GM18507 (cell line): ENCODE results near the gene PDZD8.

Experiments
- DNase-seq: peaks from one replicate; pipeline ENCODE4 v3.0.0; 2011; ENCODE audit warnings: low read depth; ENCODE audit not compliant: insufficient read length; ENCODE audit errors: extremely low spot score
- FAIRE-seq: peaks from 2 replicates; lab custom pipeline; 2011; peaks lifted over from hg19 to GRCh38; lab: Jason Lieb, UNC

Gene PDZD8

GRCh38 chr10:117264782-117265181 is 110.5 kb downstream of the PDZD8 start:
- no peak for DNase-seq
- no peak for FAIRE-seq

- DNase-seq (no peak), FAIRE-seq (no peak)
These were observed 112.3 kb downstream of the PDZD8 start for GRCh38 chr10:117262903-117263293.

- FAIRE-seq: no peak
These were observed 112.8 kb downstream of the PDZD8 start for GRCh38 chr10:117262291-117262902.

GRCh38 chr10:117261501-117261900 is 113.7 kb downstream of the PDZD8 start:
- FAIRE-seq: no peak
- DNase-seq: no peak

More at GRCh38 chr10:117262291-117262902, 112.8 kb downstream of the PDZD8 start:
- DNase-seq: no peak

GRCh38 chr10:117260084-117260483 is 115.2 kb downstream of the PDZD8 start:
- no peak for DNase-seq

GRCh38 chr10:117259279-117259678 is 116.0 kb downstream of the PDZD8 start:
- DNase-seq (no peak), FAIRE-seq (no peak)

More at GRCh38 chr10:117260084-117260483, 115.2 kb downstream of the PDZD8 start:
- no peak for FAIRE-seq

DNA sequence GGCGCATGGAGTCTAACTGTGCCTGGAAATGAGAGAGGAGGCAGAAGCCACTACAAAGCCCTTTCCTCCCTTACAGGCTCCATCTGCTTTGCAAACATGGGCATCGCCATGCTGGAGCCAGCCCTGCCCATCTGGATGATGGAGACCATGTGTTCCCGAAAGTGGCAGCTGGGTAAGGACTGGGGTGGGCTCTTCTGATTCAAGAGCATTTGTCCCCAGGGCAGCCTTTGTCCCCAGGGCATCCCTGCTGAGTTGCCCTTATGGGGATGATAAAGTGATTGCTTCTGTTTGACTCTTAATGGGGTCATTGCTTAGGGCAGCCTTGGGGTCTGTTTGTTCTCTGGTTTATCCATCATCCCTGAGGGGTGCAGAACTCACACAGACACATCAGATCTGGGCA is 117.5 kb downstream of the PDZD8 start:
- no peak for DNase-seq
- no peak for FAIRE-seq

DNA sequence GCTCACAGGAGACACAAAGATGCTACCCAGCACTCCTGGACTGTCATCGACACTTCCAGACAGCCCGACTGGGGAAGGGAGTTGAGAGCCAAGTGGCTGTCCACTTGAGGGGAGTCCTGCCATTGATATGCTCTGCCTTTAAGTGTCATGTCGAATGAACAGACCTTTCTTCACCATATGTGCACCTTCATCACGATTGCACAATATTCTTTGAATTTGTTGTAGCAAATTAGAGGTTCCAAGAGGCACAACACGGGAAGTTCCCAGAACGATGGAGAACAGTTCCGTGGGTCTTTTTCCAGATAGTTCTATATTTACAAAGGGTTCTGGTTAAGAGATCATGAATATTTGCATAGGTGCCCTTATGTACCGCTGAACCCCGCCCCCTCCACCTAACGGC is 118.3 kb downstream of the PDZD8 start:
- FAIRE-seq (no peak), DNase-seq (no peak)

GRCh38 chr10:117255835-117256460 is 119.3 kb downstream of the PDZD8 start:
- no peak for FAIRE-seq
- no peak for DNase-seq

DNA sequence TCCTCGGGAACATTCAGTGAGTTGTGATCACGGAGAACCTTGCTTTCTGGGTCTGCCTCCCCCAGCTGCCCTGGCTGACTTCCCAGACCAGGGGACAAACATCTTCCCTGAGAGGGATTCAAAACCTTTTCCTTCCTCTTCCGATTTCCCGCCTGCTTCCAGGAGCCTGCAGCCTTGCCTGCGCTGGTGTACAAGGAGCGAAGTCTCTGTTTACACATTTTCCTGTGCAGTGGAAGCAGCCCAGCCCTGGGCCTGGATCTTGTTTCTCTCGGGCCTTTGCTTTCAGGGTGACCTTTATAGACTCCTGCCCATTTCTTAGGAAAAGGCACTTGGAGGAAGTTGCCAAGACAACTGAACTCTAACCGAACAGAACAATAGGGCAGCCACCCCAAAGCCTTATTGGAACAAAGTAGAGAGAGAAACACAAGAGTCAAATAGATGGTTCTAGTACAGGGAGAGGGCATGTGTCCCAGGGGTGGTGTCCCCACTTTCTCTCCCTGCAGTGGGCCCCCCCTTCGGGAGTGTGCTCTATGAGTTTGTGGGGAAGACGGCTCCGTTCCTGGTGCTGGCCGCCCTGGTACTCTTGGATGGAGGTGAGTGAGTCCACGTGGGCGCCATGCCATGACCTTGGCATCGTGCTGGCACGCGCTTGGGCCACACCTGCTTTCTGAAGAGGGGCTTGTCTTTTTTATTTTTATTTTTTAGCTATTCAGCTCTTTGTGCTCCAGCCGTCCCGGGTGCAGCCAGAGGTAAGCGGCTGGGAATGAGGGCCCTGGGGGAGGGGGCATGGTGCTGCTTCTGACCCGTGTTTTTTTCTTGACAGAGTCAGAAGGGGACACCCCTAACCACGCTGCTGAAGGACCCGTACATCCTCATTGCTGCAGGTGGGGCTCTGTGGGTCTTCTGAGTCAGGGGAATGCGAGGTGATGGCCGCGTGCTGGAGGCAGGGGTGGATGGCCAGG is 120.2 kb downstream of the PDZD8 start:
- FAIRE-seq: no peak

DNA sequence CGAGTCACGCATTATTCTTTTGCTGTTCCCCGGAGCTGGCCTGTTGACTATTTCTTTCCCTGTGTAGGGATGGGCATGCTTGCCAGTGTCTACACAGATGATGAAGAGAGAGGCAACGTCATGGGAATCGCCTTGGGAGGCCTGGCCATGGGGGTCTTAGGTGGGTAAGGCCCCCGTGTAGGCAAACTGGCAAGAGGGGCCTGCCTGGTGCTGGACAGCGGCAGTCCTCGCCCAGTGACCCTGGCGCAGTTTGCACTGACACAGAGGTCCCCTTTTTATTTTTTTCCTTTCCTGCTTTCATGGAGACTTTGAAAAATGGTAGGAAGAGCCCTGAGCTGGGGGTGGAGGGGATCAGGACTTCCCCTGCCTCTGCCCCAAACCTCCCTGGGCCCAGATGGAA is 120.9 kb downstream of the PDZD8 start:
- FAIRE-seq: no peak
- DNase-seq: no peak

More for the DNA sequence above, 120.2 kb downstream of the PDZD8 start:
- no peak for DNase-seq

DNA sequence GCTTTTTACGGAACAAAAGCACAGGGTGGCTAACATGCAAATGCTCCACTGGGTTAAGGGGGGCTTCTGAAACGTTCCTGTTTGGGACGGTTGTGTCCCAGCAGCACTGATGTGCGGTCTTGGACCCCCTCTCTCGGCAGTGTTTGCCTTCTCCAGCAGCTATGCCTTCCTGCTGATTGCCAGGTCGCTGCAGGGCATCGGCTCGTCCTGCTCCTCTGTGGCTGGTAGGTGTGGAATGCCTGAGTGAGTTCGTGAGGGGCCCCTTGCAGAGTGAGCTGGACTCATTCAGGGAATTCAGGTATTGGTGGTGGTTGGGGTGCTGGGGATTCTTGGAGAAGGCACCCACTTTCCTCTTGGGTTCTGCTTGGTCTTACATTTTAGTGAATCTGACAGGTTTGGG is 121.3 kb downstream of the PDZD8 start:
- FAIRE-seq: no peak

DNA sequence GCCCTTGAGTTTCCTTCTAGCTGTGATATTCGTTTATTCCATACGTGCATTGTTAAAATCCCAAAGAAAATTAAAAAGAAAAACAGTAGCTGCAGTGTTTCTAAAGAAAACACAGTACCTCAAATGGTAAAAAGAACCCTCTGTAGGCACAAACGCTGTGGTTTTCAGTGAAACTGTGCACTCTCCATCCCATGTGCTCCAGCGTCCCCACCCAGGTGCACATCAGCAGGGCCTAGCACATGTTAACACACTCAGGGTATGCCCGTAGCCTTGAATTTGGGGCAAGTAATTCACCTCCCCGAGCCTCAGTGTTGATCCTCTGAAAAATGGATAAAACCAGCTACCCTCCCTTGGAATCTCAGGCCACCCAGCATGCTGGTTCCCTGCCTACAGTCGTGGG is 124.8 kb downstream of the PDZD8 start:
- FAIRE-seq: no peak
- no peak for DNase-seq

More for the DNA sequence above, 121.3 kb downstream of the PDZD8 start:
- no peak for DNase-seq

DNA sequence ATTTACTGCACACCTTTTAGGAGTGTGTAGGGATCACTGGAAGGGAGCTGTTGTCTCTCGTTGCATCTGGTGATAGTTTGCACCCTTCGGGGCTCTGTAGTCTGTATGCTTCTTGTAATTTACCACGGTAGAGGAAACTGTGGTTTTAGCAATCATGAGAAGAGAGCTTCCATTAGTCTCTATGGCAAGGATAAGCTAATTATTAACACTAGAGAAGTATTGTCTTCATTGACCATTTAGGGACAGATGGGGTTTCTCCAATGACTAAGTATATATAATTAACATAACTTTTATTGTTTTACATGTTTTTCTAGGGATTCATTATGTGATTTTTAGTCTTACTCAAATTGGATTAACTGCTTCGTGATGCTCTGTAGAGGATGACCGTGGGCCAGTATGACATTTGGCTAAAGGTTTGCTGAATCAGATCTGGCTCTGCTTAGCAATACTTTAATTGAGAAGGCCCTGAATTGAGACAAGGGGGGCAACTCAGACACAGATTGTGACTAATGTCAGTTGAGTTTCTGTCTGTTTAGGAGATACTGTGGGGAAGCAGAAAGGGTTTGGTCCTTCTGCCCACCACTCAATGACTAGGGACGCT is 125.6 kb downstream of the PDZD8 start:
- FAIRE-seq (peak; percentile 58), DNase-seq (peak; percentile 11)

DNA sequence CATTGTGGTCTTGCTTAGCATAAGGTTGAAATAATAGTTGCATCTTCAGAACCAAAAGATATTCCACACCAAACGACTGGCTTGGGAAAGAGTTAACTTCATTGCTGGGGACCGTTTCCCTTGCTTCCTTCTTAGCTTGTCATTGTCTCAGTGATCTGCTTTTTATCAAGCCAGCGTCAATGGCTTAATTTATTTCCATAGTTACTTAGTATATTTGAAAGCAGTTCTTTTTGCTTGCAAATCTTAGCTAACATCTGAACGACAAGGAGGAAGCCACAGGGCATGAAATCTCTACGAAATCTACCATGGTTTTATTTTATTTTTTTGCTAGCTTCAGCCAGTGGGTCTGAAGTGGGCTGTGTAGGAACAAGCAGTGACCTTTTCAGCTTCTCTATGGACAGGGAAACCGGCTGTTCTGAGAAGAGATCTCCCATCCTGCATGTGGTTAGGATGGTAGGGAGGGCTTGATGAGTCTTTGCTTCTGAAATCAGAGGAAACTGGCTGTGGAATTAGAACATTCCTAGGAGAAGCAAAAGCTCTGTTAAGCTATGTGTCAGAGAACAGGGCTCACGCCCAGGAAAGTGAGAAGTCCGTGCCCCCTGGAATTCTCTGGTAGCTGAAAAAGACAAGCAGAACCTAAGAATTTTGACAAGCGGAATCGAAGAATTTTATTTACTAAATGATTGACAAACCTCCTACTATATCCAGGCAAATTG is 126.3 kb downstream of the PDZD8 start:
- no peak for FAIRE-seq
- DNase-seq: no peak

DNA sequence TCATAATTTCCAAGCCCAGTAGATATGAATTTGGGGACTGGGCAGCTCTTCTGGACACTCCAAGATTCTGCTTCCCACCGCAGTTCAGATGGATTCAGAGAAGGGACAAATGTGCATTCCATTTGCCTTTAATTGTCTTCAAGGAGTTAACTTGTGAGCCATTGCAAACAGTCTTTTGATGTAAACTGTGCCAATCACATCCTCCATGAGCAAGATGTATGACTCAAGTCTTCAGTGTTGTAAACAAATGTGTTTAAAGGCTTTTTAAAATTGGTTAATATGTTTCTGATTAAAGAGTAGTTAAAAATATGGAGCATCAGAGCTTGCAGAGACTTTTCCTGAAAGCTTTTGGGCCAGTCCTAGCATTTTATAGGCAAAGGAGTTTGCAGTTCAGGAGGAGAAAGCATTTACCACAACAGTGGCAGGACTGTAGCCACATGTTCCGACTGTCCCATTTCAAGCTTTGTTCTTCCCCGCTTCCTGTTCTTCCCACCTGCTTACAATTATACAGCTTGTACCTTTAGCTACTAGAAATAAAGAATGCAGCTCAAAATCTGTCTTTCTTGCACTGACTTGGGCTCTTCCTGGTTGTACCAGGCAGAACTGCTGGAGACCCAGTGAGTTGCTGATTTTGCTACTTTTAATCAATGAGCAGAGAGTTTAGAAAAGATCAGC is 128.1 kb downstream of the PDZD8 start:
- FAIRE-seq (no peak), DNase-seq (no peak)

GRCh38 chr10:117242463-117242832 is 132.8 kb downstream of the PDZD8 start:
- no peak for DNase-seq
- no peak for FAIRE-seq

DNA sequence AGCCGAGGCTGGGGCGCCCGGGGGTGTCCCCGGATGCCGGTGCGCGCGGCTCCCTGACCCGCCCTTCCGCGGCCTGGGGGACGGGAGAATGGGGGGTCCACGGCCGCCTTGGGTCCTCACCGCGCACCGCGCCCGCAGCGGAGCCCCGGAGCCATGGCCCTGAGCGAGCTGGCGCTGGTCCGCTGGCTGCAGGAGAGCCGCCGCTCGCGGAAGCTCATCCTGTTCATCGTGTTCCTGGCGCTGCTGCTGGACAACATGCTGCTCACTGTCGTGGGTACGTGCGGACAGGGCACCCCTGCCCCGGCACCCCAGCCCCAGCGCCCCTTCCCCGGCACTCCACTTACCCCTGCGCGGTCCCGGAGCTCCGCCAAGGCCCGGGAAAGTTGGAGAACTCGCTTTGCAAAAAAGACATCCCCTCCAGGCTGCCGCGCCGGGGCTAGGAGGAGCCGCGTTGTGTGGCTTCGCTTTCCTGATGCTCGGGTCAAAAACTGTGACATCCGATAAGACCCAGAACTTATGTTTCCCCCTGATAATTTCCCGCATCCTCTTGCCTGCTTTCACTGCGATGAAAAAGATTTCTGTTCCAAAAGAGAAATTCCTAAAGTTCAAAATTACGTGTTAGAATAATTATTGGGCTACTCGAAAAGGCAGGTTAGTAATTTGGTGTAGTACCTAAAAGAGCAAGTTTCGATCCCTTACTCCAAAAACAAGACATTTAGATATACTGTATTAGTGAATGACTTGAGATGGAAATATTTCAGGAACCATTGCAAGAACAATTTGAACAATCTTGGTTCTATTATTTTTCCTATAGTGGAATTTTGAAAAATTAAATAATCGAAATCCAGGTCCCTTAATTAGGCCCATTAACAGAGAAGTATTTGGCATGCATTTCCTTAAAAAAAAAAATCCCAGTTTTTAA is 133.4 kb downstream of the PDZD8 start:
- no peak for DNase-seq
- no peak for FAIRE-seq
